H9 (cell line): Measurements from ENCODE around the gene SIPA1L2. TPM values are rescaled to one million over a fixed set of nuclear protein-coding genes. Genes with fewer than 3 reads are reported as not detected.

Experiments used
- DNase-seq: peaks from one replicate; pipeline ENCODE4 v3.0.0-alpha.2; 2017
- H2AFZ ChIP-seq: one replicate; pipeline ENCODE4 v1.6.1; 2013; ENCODE audit warnings: mild to moderate bottlenecking, low read length, control low read depth, moderate library complexity
- H2AK5ac ChIP-seq: 2 replicates; pipeline ENCODE4 v1.6.1; 2013; ENCODE audit warnings: low read length, control low read depth, mixed read lengths; ENCODE audit not compliant: insufficient read length
- H2BK120ac ChIP-seq: one replicate; pipeline ENCODE4 v1.6.1; 2013; ENCODE audit warnings: low read depth, mild to moderate bottlenecking, low read length, control low read depth, inconsistent platforms; ENCODE audit not compliant: poor library complexity, severe bottlenecking
- H2BK12ac ChIP-seq: 2 replicates; pipeline ENCODE4 v1.6.1; 2013; ENCODE audit warnings: low read length, control low read depth, mixed read lengths, low read depth; ENCODE audit not compliant: insufficient read length
- H2BK15ac ChIP-seq: 2 replicates; pipeline ENCODE4 v1.6.1; 2013; ENCODE audit warnings: low read depth, low read length, control low read depth
- H2BK20ac ChIP-seq: one replicate; pipeline ENCODE4 v1.6.1; 2013; ENCODE audit warnings: low read depth, mild to moderate bottlenecking, low read length, control low read depth, inconsistent platforms; ENCODE audit not compliant: poor library complexity, severe bottlenecking
- H2BK5ac ChIP-seq: 2 replicates; pipeline ENCODE4 v1.6.1; 2013; ENCODE audit warnings: low read length, control low read depth, mixed read lengths; ENCODE audit not compliant: insufficient read length
- H3K14ac ChIP-seq: 2 replicates; pipeline ENCODE4 v1.6.1; 2013; ENCODE audit warnings: low read length, control low read depth; ENCODE audit not compliant: insufficient read depth
- H3K18ac ChIP-seq: 2 replicates; pipeline ENCODE4 v1.6.1; 2013; ENCODE audit warnings: low read depth, mild to moderate bottlenecking, mixed read lengths, low read length, control low read depth; ENCODE audit not compliant: insufficient read length
- H3K23ac ChIP-seq: 2 replicates; pipeline ENCODE4 v1.6.1; 2013; ENCODE audit warnings: low read length, control low read depth, mixed read lengths, low read depth; ENCODE audit not compliant: insufficient read length
- H3K23me2 ChIP-seq: 2 replicates; pipeline ENCODE4 v1.6.1; 2013; ENCODE audit warnings: low read depth, mild to moderate bottlenecking, mixed read lengths, low read length, control low read depth; ENCODE audit not compliant: insufficient read length, poor library complexity, severe bottlenecking
- H3K27ac ChIP-seq: 2 replicates; pipeline ENCODE4 v1.5.1; 2013; ENCODE audit warnings: low read length, control low read depth, mixed read lengths, low read depth; ENCODE audit not compliant: insufficient read length
- H3K27me3 ChIP-seq: 2 replicates; pipeline ENCODE4 v1.6.1; 2013; ENCODE audit warnings: low read length, control low read depth, inconsistent platforms; ENCODE audit not compliant: insufficient read depth
- H3K4ac ChIP-seq: 2 replicates; pipeline ENCODE4 v1.6.1; 2013; ENCODE audit warnings: low read depth, mild to moderate bottlenecking, control low read depth, inconsistent platforms, low read length, moderate library complexity
- H3K4me1 ChIP-seq: 2 replicates; pipeline ENCODE4 v1.6.1; 2013; ENCODE audit warnings: low read length, control low read depth, inconsistent platforms; ENCODE audit not compliant: insufficient read depth
- H3K4me2 ChIP-seq: 2 replicates; pipeline ENCODE4 v1.6.1; 2013; ENCODE audit warnings: low read length, control low read depth, mixed read lengths; ENCODE audit not compliant: insufficient read length, insufficient read depth
- H3K56ac ChIP-seq: 2 replicates; pipeline ENCODE4 v1.6.1; 2013; ENCODE audit warnings: low read depth, mild to moderate bottlenecking, mixed read lengths, low read length, control low read depth; ENCODE audit not compliant: insufficient read length
- H3K79me1 ChIP-seq: 2 replicates; pipeline ENCODE4 v1.6.1; 2013; ENCODE audit warnings: low read depth, mild to moderate bottlenecking, moderate library complexity, low read length, control low read depth, inconsistent platforms; ENCODE audit not compliant: insufficient read depth, poor library complexity, severe bottlenecking
- H3K79me2 ChIP-seq: 2 replicates; pipeline ENCODE4 v1.6.1; 2013; ENCODE audit warnings: low read length, control low read depth, inconsistent platforms; ENCODE audit not compliant: insufficient read depth
- H3K9ac ChIP-seq: 2 replicates; pipeline ENCODE4 v1.6.1; 2013; ENCODE audit warnings: low read length, control low read depth, mixed read lengths; ENCODE audit not compliant: insufficient read length; ENCODE audit errors: extremely low read depth
- H3K9me3 ChIP-seq: one replicate; pipeline ENCODE4 v1.6.1; 2013; ENCODE audit warnings: low read depth, low read length, inconsistent platforms; ENCODE audit not compliant: control insufficient read depth
- H3T11ph ChIP-seq: one replicate; pipeline ENCODE4 v1.6.1; 2013; ENCODE audit warnings: mild to moderate bottlenecking, low read length, control low read depth, inconsistent platforms
- H4K20me1 ChIP-seq: one replicate; pipeline ENCODE4 v1.6.1; 2013; ENCODE audit not compliant: control insufficient read depth, insufficient read length, insufficient read depth
- H4K5ac ChIP-seq: 2 replicates; pipeline ENCODE4 v1.6.1; 2013; ENCODE audit warnings: low read depth, mild to moderate bottlenecking, mixed read lengths, low read length, control low read depth; ENCODE audit not compliant: insufficient read length
- H4K8ac ChIP-seq: replicated peaks from 2 replicates; pipeline ENCODE4 v1.6.1; 2013; ENCODE audit warnings: low read length, control low read depth, mixed read lengths, low read depth; ENCODE audit not compliant: insufficient read length
- H4K91ac ChIP-seq: 2 replicates; pipeline ENCODE4 v1.6.1; 2013; ENCODE audit warnings: low read depth, mild to moderate bottlenecking, moderate library complexity, mixed read lengths, low read length, control low read depth; ENCODE audit not compliant: insufficient read length
- H3K27ac Mint-ChIP-seq, 3 experiments: 2 replicates in 2 of 3; 3 replicates in 1 of 3; pipeline ENCODE4 v1.8.0; 2020 to 2021; ENCODE audit warnings: mixed read lengths in 3 of 3, mild to moderate bottlenecking in 1 of 3, moderate library complexity in 1 of 3
- H3K27me3 Mint-ChIP-seq: 2 replicates; pipeline ENCODE4 v1.8.0; 2021; ENCODE audit warnings: low read depth, mild to moderate bottlenecking, moderate library complexity, mixed read lengths
- H3K36me3 Mint-ChIP-seq, 3 experiments: 2 replicates in 2 of 3; 3 replicates in 1 of 3; pipeline ENCODE4 v1.8.0; 2020 to 2021; ENCODE audit warnings: low read depth in 3 of 3, mixed read lengths in 3 of 3; ENCODE audit not compliant: insufficient read depth in 1 of 3
- H3K4me1 Mint-ChIP-seq, 2 experiments: 2 replicates each; pipeline ENCODE4 v1.8.0; 2020; ENCODE audit warnings: mixed read lengths in 2 of 2
- H3K4me3 Mint-ChIP-seq, 2 experiments: 2 replicates in 1 of 2; 3 replicates in 1 of 2; pipeline ENCODE4 v1.8.0; 2020 to 2021; ENCODE audit warnings: mild to moderate bottlenecking in 2 of 2, mixed read lengths in 2 of 2, moderate library complexity in 1 of 2
- H3K9me3 Mint-ChIP-seq, 2 experiments: 2 replicates in 1 of 2; 3 replicates in 1 of 2; pipeline ENCODE4 v1.8.0; 2020; ENCODE audit warnings: mild to moderate bottlenecking in 2 of 2, mixed read lengths in 2 of 2, moderate library complexity in 1 of 2
- WGBS: extraction: QIAGEN DNeasy Blood & Tissue Kit; methylation state at CpG from one replicate; pipeline ENCODE4 v1.1.7; 2013; ENCODE audit warnings: missing lambda C conversion rate, low lambda C conversion rate, mixed read lengths; ENCODE audit not compliant: insufficient read length; ENCODE audit errors: extremely low coverage; 5-methylcytosine and 5-hydroxymethylcytosine counted together
- total RNA-seq: library from RNA; stranded (reverse); gene quantifications from 2 replicates; pipeline ENCODE4 v1.2.1, GENCODE V29; 2021
- TF ChIP-seq, protein P1 (sequence below): fragments of 200-600 bp; sonication (generic); conservative IDR thresholded peaks from 3 replicates; pipeline ENCODE4 v1.8.0; 2021; ENCODE audit warnings: antibody characterized with exemption, mild to moderate bottlenecking

The SIPA1L2 gene
- total RNA-seq, 1 experiment from 2014 or later: 5.2 TPM

DNA sequence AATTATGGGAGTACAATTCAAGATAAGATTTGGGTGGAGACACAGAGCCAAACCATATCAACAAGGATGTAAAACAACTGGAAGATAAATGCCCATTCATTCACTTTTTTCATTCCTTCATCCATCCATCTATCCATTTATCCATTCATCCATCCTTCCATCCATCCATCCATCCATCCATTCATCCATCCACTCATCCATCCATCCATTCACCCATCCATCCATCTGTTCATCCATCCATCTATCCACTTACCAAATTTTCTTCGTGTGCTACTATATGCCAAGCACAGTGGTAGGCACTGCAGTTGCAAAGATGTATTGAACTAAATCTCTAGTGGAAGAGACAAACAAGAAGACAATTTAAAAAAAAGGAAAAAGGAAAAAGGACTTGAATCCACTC is 14.3 kb upstream of the SIPA1L2 start:
- H3K27me3 ChIP-seq: no peaks in the 10 kb centered on the region

More for the DNA sequence above, 14.3 kb upstream of the SIPA1L2 start:
- Histone ChIP-seq H3K56ac (no peak overlapping the region), H3K27ac (no peak overlapping the region), H3K4me2 (no peak overlapping the region), H3K14ac (no peak overlapping the region), H3K79me1 (no peaks in the 10 kb centered on the region), H4K91ac (no peak overlapping the region), H2BK20ac (no peak overlapping the region), H2AFZ (no peak overlapping the region), H2BK15ac (no peak overlapping the region), H3K18ac (no peak overlapping the region), H4K5ac (no peak overlapping the region), H2BK120ac (no peak overlapping the region), H4K20me1 (no peaks in the 10 kb centered on the region), H2AK5ac (no peak overlapping the region), H3K4me1 (no peaks in the 10 kb centered on the region), H3K23ac (no peak overlapping the region), H3T11ph (no peak overlapping the region), H3K9ac (no peak overlapping the region), H3K4ac (no peak overlapping the region), H2BK5ac (no peak overlapping the region), H3K23me2 (no peaks in the 10 kb centered on the region), H3K9me3 (no peaks in the 10 kb centered on the region), H3K79me2 (no peaks in the 10 kb centered on the region), H2BK12ac (no peak overlapping the region), H4K8ac (no peak overlapping the region)
- Mint-ChIP-seq H3K9me3 (no peaks in the 10 kb centered on the region; a peak in 1 of 5 replicates), H3K27ac (peak overlapping the region in 1 of 3 experiments; percentile 19; a peak in 1 of 7 replicates), H3K4me3 (no peak overlapping the region), H3K36me3 (no peaks in the 10 kb centered on the region), H3K4me1 (no peaks in the 10 kb centered on the region), H3K27me3 (peaks cover 7% of the 10 kb centered on the region)
- WGBS: no CpG with 5 or more reads among the region's 1 CpG
- DNase-seq: no peak
- TF ChIP-seq, protein P1, sequence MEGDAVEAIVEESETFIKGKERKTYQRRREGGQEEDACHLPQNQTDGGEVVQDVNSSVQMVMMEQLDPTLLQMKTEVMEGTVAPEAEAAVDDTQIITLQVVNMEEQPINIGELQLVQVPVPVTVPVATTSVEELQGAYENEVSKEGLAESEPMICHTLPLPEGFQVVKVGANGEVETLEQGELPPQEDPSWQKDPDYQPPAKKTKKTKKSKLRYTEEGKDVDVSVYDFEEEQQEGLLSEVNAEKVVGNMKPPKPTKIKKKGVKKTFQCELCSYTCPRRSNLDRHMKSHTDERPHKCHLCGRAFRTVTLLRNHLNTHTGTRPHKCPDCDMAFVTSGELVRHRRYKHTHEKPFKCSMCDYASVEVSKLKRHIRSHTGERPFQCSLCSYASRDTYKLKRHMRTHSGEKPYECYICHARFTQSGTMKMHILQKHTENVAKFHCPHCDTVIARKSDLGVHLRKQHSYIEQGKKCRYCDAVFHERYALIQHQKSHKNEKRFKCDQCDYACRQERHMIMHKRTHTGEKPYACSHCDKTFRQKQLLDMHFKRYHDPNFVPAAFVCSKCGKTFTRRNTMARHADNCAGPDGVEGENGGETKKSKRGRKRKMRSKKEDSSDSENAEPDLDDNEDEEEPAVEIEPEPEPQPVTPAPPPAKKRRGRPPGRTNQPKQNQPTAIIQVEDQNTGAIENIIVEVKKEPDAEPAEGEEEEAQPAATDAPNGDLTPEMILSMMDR: no peak
